AG09309 (cell line): Measurements from ENCODE around the gene KLHL29.

Experiments
- DNase-seq: peaks from one replicate; pipeline ENCODE4 v3.0.0-alpha.2; 2010; ENCODE audit warnings: low read depth
- H3K4me3 ChIP-seq: 2 replicates; pipeline ENCODE4 v1.5.1; 2011; ENCODE audit warnings: mild to moderate bottlenecking, low read depth, low read length, moderate library complexity; ENCODE audit not compliant: control insufficient read depth
- TF ChIP-seq, protein P1 (sequence below): IDR thresholded peaks from 2 replicates; pipeline ENCODE4 v1.5.1; 2011; ENCODE audit warnings: mild to moderate bottlenecking, low read depth, low read length, inconsistent platforms; ENCODE audit not compliant: insufficient read depth, control insufficient read depth; ENCODE audit errors: missing control alignments

The KLHL29 gene

DNA sequence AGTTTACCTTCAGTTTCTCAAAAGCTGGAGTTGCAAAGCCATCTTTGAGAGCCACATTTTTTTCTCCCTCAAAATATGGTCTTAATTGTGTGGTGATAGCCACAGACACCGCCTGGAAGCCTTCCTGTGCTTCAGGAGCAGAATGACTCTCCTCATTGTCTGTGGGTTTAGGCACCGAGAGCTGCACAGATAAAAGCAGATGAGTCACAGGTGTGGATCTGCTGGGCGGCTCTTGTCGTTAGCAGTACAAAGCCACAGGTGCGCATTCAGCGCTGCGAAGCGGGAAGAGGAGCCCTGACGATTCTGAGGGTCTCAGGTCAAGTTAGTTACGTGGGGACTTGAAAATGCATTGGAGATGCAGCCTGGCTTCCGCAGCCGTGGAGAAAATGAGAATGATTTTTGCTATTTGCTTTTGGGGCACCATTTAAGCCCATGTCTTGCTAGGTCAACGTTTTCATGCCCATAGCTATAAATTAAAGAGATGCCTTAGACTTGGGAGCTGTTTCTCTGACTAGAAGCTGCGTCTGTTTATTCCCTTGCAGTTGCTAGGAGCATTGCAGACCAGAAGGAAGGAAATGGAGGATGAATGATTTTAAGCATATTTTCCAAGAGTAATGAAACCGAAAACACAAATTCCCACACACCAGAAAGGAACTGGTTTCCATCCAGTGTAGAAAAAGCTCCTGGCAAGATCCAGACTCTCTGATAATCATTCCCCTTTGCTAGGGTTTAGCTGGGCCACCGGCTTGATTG is 51.5 kb downstream of the KLHL29 start:
- H3K4me3 ChIP-seq: no peak overlapping the region
- no peak for DNase-seq
- TF ChIP-seq, protein P1, sequence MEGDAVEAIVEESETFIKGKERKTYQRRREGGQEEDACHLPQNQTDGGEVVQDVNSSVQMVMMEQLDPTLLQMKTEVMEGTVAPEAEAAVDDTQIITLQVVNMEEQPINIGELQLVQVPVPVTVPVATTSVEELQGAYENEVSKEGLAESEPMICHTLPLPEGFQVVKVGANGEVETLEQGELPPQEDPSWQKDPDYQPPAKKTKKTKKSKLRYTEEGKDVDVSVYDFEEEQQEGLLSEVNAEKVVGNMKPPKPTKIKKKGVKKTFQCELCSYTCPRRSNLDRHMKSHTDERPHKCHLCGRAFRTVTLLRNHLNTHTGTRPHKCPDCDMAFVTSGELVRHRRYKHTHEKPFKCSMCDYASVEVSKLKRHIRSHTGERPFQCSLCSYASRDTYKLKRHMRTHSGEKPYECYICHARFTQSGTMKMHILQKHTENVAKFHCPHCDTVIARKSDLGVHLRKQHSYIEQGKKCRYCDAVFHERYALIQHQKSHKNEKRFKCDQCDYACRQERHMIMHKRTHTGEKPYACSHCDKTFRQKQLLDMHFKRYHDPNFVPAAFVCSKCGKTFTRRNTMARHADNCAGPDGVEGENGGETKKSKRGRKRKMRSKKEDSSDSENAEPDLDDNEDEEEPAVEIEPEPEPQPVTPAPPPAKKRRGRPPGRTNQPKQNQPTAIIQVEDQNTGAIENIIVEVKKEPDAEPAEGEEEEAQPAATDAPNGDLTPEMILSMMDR: no peak

DNA sequence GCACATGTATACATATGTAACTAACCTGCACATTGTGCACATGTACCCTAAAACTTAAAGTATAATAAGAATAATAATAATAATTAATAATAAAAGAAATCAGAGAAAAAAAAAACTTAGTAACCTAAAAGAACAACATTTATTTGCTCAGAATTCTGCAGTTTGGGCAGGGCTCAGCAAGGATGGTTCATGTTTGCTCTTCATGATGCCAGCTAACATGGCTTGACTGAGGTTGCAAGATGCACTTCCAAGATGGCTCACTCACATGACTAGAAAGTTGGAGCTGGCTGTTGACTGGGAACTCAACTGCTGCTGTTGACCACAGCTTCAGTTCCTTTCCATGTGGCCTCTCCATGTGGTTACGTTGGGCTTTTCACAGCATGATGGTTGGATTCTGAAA is 56.4 kb downstream of the KLHL29 start:
- H3K4me3 ChIP-seq: no peak overlapping the region
- DNase-seq: no peak

DNA sequence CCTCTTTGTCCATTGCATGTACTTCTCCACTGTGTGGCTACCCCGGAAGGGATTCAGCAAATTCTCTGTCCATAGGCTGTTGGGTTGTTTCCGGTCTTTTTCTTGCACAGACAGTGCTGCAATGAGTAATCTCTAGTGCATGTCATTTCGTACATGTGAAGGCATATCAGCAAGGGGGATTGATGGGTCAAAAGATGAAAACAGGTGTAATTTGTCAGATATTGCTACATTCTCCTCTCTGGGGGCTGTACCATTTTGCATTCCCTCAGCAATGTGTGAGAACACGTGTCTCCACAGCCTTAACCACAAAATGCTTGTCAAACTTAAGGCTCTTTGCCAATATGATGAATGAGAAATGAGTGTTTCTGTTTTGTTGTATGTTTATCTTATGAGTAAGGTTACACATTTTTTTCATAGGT is 60.5 kb downstream of the KLHL29 start:
- no peak overlapping the region for H3K4me3 ChIP-seq
- TF ChIP-seq, protein P1: no peak
- no peak for DNase-seq

More for the DNA sequence above, 56.4 kb downstream of the KLHL29 start:
- TF ChIP-seq, protein P1: no peak

DNA sequence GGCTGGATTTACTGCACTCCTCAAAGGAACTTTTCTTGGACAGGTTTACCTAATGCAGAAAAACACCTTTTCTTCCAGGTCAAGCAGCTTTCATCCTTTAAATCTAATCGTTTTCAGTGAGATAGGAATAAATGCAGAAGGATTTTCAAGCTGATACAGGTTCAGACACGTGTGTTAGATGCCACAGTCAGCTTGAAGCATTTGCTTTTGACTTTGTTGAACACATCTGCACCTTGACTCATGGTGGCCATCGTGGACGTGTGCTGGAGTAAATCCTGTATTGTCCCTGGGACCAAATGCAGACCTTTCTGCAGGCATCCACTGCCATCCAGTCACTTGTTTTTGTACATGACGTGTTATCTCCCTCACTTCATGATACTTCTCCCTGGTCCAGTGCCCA is 61.9 kb downstream of the KLHL29 start:
- TF ChIP-seq, protein P1: no peak
- H3K4me3 ChIP-seq: no peak overlapping the region
- DNase-seq: no peak

DNA sequence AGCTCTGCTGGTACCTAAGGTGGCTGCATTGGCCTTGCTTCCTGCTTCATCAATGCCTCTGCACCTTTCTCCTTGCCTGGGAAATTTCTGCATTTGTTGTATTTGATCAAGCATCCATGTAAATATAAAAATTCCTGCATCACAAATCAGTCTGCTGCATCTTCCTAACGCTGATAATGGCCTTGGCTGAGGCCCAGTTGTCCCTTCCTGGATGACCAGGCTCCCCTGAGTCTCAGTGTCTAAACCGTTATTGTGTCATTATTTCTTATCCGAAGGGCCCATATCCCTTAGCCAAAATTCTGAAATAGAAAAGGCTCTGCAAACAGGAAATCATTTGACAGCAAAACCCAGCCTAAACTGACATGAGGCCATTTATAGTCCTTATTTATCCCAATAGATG is 62.4 kb downstream of the KLHL29 start:
- no peak for DNase-seq
- TF ChIP-seq, protein P1: no peak
- no peak overlapping the region for H3K4me3 ChIP-seq

DNA sequence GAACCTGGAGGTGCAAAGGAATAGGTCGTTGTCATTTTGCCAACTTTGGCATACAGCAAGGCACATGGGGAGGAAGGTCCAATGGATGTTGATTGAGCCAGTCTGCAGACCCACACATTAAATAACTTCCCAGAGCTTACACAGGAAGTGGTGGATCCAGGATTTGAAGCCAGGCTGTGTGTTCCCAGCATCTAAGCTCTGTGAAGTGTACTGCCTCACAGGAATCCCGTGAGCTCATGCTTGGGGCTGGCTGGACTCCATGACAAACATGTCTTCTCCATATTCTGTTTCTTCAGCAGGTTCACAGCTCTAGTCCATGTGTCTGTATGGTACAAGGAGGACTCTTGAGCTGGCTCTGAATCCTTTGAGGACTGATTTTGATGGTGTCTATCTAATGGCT is 63.9 kb downstream of the KLHL29 start:
- DNase-seq: no peak
- H3K4me3 ChIP-seq: no peak overlapping the region
- TF ChIP-seq, protein P1: no peak
